Central memory CD4-positive, alpha-beta T cell (primary cell): ENCODE measurements around the gene GRIK2.

Source experiments
- DNase-seq: peaks from one replicate; pipeline ENCODE4 v3.0.0; 2022

Gene GRIK2

GRCh38 chr6:101728388-101728787 is 334.9 kb downstream of the GRIK2 start:
- DNase-seq: no peak

GRCh38 chr6:101728956-101729355 is 335.4 kb downstream of the GRIK2 start:
- DNase-seq: no peak

- DNase-seq: no peak
Observed at GRCh38 chr6:101730954-101731353, 337.4 kb downstream of the GRIK2 start.

- no peak for DNase-seq
Observed at GRCh38 chr6:101733899-101734298, 340.4 kb downstream of the GRIK2 start.

GRCh38 chr6:101738481-101738880 is 345.0 kb downstream of the GRIK2 start:
- DNase-seq: no peak

GRCh38 chr6:101740631-101741030 is 347.1 kb downstream of the GRIK2 start:
- no peak for DNase-seq

- no peak for DNase-seq
Observed at GRCh38 chr6:101741474-101742171, 348.1 kb downstream of the GRIK2 start.

- no peak for DNase-seq
Observed at GRCh38 chr6:101747160-101747559, 353.7 kb downstream of the GRIK2 start.

- DNase-seq: no peak
Observed at GRCh38 chr6:101747716-101748115, 354.2 kb downstream of the GRIK2 start.

- no peak for DNase-seq
Observed at GRCh38 chr6:101755931-101756330, 362.4 kb downstream of the GRIK2 start.

- no peak for DNase-seq
Observed at GRCh38 chr6:101758368-101758767, 364.9 kb downstream of the GRIK2 start.

GRCh38 chr6:101760843-101761621 is 367.5 kb downstream of the GRIK2 start:
- DNase-seq: no peak

- no peak for DNase-seq
Observed at GRCh38 chr6:101762851-101763250, 369.3 kb downstream of the GRIK2 start.

GRCh38 chr6:101765281-101765680 is 371.8 kb downstream of the GRIK2 start:
- no peak for DNase-seq

- no peak for DNase-seq
Observed at GRCh38 chr6:101770116-101770515, 376.6 kb downstream of the GRIK2 start.

GRCh38 chr6:101776919-101777350 is 383.4 kb downstream of the GRIK2 start:
- no peak for DNase-seq

- DNase-seq: no peak
Observed at GRCh38 chr6:101777646-101778045, 384.1 kb downstream of the GRIK2 start.

GRCh38 chr6:101779051-101779844 is 385.7 kb downstream of the GRIK2 start:
- no peak for DNase-seq

GRCh38 chr6:101783287-101783686 is 389.8 kb downstream of the GRIK2 start:
- no peak for DNase-seq

- no peak for DNase-seq
Observed at GRCh38 chr6:101784094-101784493, 390.6 kb downstream of the GRIK2 start.

- DNase-seq: no peak
Observed at GRCh38 chr6:101799531-101799930, 406.0 kb downstream of the GRIK2 start.

GRCh38 chr6:101800598-101800997 is 407.1 kb downstream of the GRIK2 start:
- DNase-seq: no peak

- no peak for DNase-seq
Observed at GRCh38 chr6:101803136-101803535, 409.6 kb downstream of the GRIK2 start.
